Colonic mucosa (tissue), 4 donors: ENCODE results near the gene CCDC184. TPM values are rescaled to one million over a fixed set of nuclear protein-coding genes. Genes with fewer than 3 reads are reported as not detected.

Source experiments
- DNase-seq: peaks from one replicate; pipeline ENCODE4 v3.0.0-alpha.2; 2020
- H3K27ac ChIP-seq: fragments of 200-600 bp; one replicate; pipeline ENCODE4 v1.8.0; 2021
- H3K27me3 ChIP-seq: fragments of 200-600 bp; one replicate; pipeline ENCODE4 v1.8.0; 2021
- H3K36me3 ChIP-seq: fragments of 200-600 bp; one replicate; pipeline ENCODE4 v1.8.0; 2021
- H3K4me1 ChIP-seq: fragments of 200-600 bp; one replicate; pipeline ENCODE4 v1.8.0; 2021; ENCODE audit warnings: mild to moderate bottlenecking
- H3K4me3 ChIP-seq: fragments of 200-600 bp; one replicate; pipeline ENCODE4 v1.8.0; 2021
- H3K9ac ChIP-seq, 2 donors: one replicate each; pipeline ENCODE4 v1.7.0; 2013; ENCODE audit warnings: control low read depth in 2 of 2, low read depth in 2 of 2, low read length in 2 of 2
- H3K9me3 ChIP-seq: fragments of 200-600 bp; one replicate; pipeline ENCODE4 v1.8.0; 2021
- CTCF ChIP-seq: fragments of 200-600 bp; IDR thresholded peaks from one replicate; pipeline ENCODE4 v1.8.0; 2022; ENCODE audit warnings: antibody characterized with exemption, mild to moderate bottlenecking
- intact Hi-C: fragments of 100-400 bp; cut with DNase I; formaldehyde crosslinking; loops from one replicate; pipeline ENCODE4 v1.14.1; 2022
- total RNA-seq, 2 donors: library from RNA; stranded (reverse); fragmentation: NEBNext Ultra II Directional in 1 of 2; extraction: Animal tissue kit (Norgen Biotek cat#: 25700) in 1 of 2; gene quantifications; one replicate each; pipeline ENCODE4 v1.2.1, GENCODE V29; 2021
- donor health status: healthy.
- donor health status: DM: no; HTN: no; CAD: no.
- donor health status: DM: no; HTN: no; CAD: no.

CCDC184 gene
- under 1 TPM; 0.35 to 0.53 TPM for total RNA-seq

GRCh38 chr12:48183091-48183875, at the start of gene CCDC184:
CCDC184 (plus strand) TSS chr12:48183644; CDS start chr12:48184123, 479 bp downstream.
- H3K4me3 ChIP-seq, result peak within 1 kb of the TSS; percentile 44
- H3K9ac ChIP-seq, result peak within 1 kb of the TSS; percentile 60 to 62
- no peaks in the 10 kb centered on the region for H3K9me3 ChIP-seq
- peak; percentile 70 for DNase-seq
- intact Hi-C loops, result no loop called here
- TF ChIP-seq CTCF, result no peak
- peaks cover 22% of the 10 kb centered on the region for H3K27me3 ChIP-seq
- H3K27ac ChIP-seq, result no peak within 1 kb of the TSS
- H3K36me3 ChIP-seq, result no peaks in the 10 kb centered on the region
- no peaks in the 10 kb centered on the region for H3K4me1 ChIP-seq

GRCh38 chr12:48135027-48135426, 48.4 kb upstream of the CCDC184 start:
- Histone ChIP-seq H3K4me1 (no peaks in the 10 kb centered on the region), H3K27ac (no peak overlapping the region), H3K27me3 (no peaks in the 10 kb centered on the region), H3K9me3 (no peaks in the 10 kb centered on the region), H3K9ac (no peak overlapping the region), H3K4me3 (no peak overlapping the region), H3K36me3 (no peaks in the 10 kb centered on the region)
- TF ChIP-seq CTCF, result no peak
- no peak for DNase-seq
- intact Hi-C loops, result no loop called here

GRCh38 chr12:48142818-48143674, 40.4 kb upstream of the CCDC184 start:
- no peak for DNase-seq
- Histone ChIP-seq H3K36me3 (no peaks in the 10 kb centered on the region), H3K9me3 (no peaks in the 10 kb centered on the region), H3K9ac (no peak overlapping the region), H3K4me3 (no peak overlapping the region), H3K4me1 (no peaks in the 10 kb centered on the region), H3K27me3 (no peaks in the 10 kb centered on the region), H3K27ac (no peak overlapping the region)
- intact Hi-C loops, result no loop called here
- TF ChIP-seq CTCF, result no peak

- Histone ChIP-seq H3K9me3 (no peaks in the 10 kb centered on the region), H3K4me3 (no peak overlapping the region), H3K27me3 (no peaks in the 10 kb centered on the region), H3K4me1 (no peaks in the 10 kb centered on the region), H3K9ac (no peak overlapping the region), H3K36me3 (peaks cover under 1% of the 10 kb centered on the region), H3K27ac (no peak overlapping the region)
- no peak for TF ChIP-seq CTCF
- intact Hi-C loops, result no loop called here
- no peak for DNase-seq
These were observed 39.5 kb upstream of the CCDC184 start for GRCh38 chr12:48143898-48144297.

GRCh38 chr12:48145981-48146380, 37.5 kb upstream of the CCDC184 start:
- intact Hi-C loops, result no loop called here
- no peak overlapping the region for H3K9ac ChIP-seq
- H3K4me3 ChIP-seq, result no peak overlapping the region
- DNase-seq, result no peak
- no peaks in the 10 kb centered on the region for H3K9me3 ChIP-seq
- no peaks in the 10 kb centered on the region for H3K27me3 ChIP-seq
- H3K4me1 ChIP-seq, result no peaks in the 10 kb centered on the region
- H3K27ac ChIP-seq, result no peak overlapping the region
- TF ChIP-seq CTCF, result no peak
- H3K36me3 ChIP-seq, result peaks cover 12% of the 10 kb centered on the region
